Pancreas (tissue), 10 donors: Measurements from ENCODE around the gene SULT1B1. TPM values are rescaled to one million over a fixed set of nuclear protein-coding genes. Genes with fewer than 3 reads are reported as not detected.

Experiments used
- ATAC-seq, 4 donors: fragments of 200-7000 bp; cut with Tn5 transposase; one replicate each; pipeline versions ENCODE4 v1.8.0 to v1.9.1; 2020; ENCODE audit warnings: mild to moderate bottlenecking in 4 of 4, moderate library complexity in 4 of 4
- DNase-seq, 6 donors: peaks; one replicate each; pipeline ENCODE4 v3.0.0-alpha.2; 2020
- FAIRE-seq: peaks from 2 replicates; lab custom pipeline; 2012; peaks lifted over from hg19 to GRCh38; lab: Jason Lieb, UNC
- H3K27ac ChIP-seq, 4 donors: fragments of 200-600 bp; sonication (generic); 1 replicate in 3 of 4; 2 replicates in 1 of 4; pipeline versions ENCODE4 v1.5.0 to v1.8.0; 2020
- H3K27me3 ChIP-seq, 4 donors: fragments of 200-600 bp; one replicate each; pipeline ENCODE4 v1.8.0; 2021
- H3K36me3 ChIP-seq, 3 donors: fragments of 200-600 bp; sonication (generic) in 1 of 3; one replicate each; pipeline versions ENCODE4 v1.5.0 to v1.8.0; 2020 to 2021
- H3K4me1 ChIP-seq, 3 donors: fragments of 200-600 bp; one replicate each; pipeline ENCODE4 v1.8.0; 2021
- H3K4me3 ChIP-seq, 4 donors: fragments of 200-600 bp; sonication (generic) in 2 of 4; one replicate each; pipeline versions ENCODE4 v1.5.0 to v1.8.0; 2020 to 2021
- H3K9me3 ChIP-seq, 4 donors: fragments of 200-600 bp; one replicate each; pipeline ENCODE4 v1.8.0; 2021
- CTCF ChIP-seq, 4 donors: fragments of 200-600 bp; sonication (generic) in 3 of 4; IDR thresholded peaks; one replicate each; pipeline versions ENCODE4 v1.5.0 to v1.8.0; 2021; ENCODE audit warnings: antibody characterized with exemption in 4 of 4
- WGBS, 2 donors: extraction: QIAGEN DNeasy Blood & Tissue Kit; methylation state at CpG; one replicate each; pipeline ENCODE4 v1.1.7; 2013; 5-methylcytosine and 5-hydroxymethylcytosine counted together
- intact Hi-C, 3 donors: fragments of 100-400 bp; cut with DNase I; formaldehyde crosslinking; loops; one replicate each; pipeline versions ENCODE4 v1.11.1 to v1.14.2; 2022
- polyA plus RNA-seq, 2 donors: library from polyadenylated mRNA; stranded (reverse); fragments of 200-250 nt; gene quantifications; one replicate each; pipeline ENCODE4 v1.2.3, GENCODE V29; 2013
- total RNA-seq, 6 donors: library from RNA; stranded (reverse); fragmentation: NEBNext Ultra II Directional in 4 of 6; extraction: Animal tissue kit (Norgen Biotek cat#: 25700) in 4 of 6; gene quantifications; one replicate each; pipeline versions ENCODE4 v1.2.1 to v1.2.4, GENCODE V29; 2021 to 2023
- donor health status: healthy with polysubstance abuse.
- donor health status: DM: no; HTN: no; CAD: no; lungs with moderate emphysema.
- donor health status: DM: no; HTN: no; CAD: no.
- donor health status: control.
- donor health status: control.
- donor health status: Bipolar disorder and iron deficiency.
- donor health status: DM: yes; HTN: yes; CAD: no.
- donor health status: DM: no; HTN: no; CAD: no.
- donor health status: DM: no; HTN: no; CAD: no.
- donor health status: DM: yes; HTN: yes; CAD: no.

The SULT1B1 gene
- total and polyA plus RNA-seq, 8 donors: 0.05 to 2.1 (median 0.23) TPM

DNA sequence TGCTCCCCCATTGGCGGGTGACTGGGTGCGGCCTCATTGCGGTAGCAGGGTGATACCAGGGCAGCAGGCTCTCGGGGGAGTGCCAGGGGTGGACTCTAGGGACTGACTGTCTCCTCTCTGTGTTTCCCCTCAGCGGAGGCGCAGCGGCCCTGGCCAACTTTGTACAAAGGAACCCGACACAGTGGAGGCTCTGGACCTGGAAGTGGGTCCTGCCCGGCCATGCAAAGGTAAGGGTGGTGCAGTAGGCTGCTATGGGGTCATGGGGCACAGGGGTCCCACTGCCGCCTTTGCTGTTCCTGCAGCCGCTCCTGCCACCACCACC is 16.3 kb downstream of the SULT1B1 start:
- Histone ChIP-seq H3K36me3 (no peaks in the 10 kb centered on the region), H3K27me3 (no peaks in the 10 kb centered on the region), H3K27ac (no peak overlapping the region), H3K4me1 (peaks cover 0 to 2% (median 0%) of the 10 kb centered on the region in 3 donors), H3K4me3 (no peak overlapping the region), H3K9me3 (no peaks in the 10 kb centered on the region)
- intact Hi-C loops: no loop called here
- no peak for TF ChIP-seq CTCF (IDR thresholded peaks at IDR 0.05)
- WGBS, 2 donors: 96 to 99% methylated on average over 11 of the region's 11 CpGs
- DNase-seq: peak in 1 of 6 donors; percentile 67
- FAIRE-seq: no peak
- ATAC-seq: no peak

- DNase-seq (no peak), FAIRE-seq (no peak), ATAC-seq (no peak)
- H3K9me3 ChIP-seq: no peaks in the 10 kb centered on the region
- no peak overlapping the region for H3K4me3 ChIP-seq
- intact Hi-C loops: no loop called here
- TF ChIP-seq CTCF (IDR thresholded peaks at IDR 0.05): no peak
- no peak overlapping the region for H3K27ac ChIP-seq
- no peaks in the 10 kb centered on the region for H3K27me3 ChIP-seq
- WGBS, 2 donors: 90 to 91% methylated on average over 13 of the region's 13 CpGs
- H3K4me1 ChIP-seq: no peaks in the 10 kb centered on the region
- no peaks in the 10 kb centered on the region for H3K36me3 ChIP-seq
These were observed 16.8 kb downstream of the SULT1B1 start for GRCh38 chr4:69743476-69744156.

DNA sequence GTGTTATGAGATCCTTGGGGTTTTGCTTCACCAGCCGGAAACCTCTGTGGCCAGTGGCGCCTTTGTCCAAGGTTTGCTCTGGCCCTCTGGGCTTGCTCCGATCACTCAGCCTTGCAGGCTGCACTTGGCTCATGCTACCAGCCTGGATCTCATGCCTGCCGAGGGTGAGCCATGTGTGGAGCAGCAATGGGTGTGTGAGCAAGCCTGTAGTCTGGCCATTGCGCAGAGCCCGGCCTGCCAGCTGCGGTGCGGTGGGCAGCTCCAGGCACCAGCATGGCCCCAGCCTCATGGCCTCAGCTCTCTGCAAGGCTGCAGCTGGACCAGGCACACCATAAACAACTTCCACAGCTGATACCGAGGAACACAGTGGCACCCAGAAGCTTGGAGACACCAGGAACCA is 17.8 kb downstream of the SULT1B1 start:
- H3K27me3 ChIP-seq: no peaks in the 10 kb centered on the region
- FAIRE-seq: no peak
- WGBS, 2 donors: 90 to 95% methylated on average over 9 of the region's 9 CpGs
- intact Hi-C loops: no loop called here
- no peak overlapping the region for H3K4me3 ChIP-seq
- no peaks in the 10 kb centered on the region for H3K9me3 ChIP-seq
- no peak for DNase-seq
- ATAC-seq: no peak
- H3K36me3 ChIP-seq: no peaks in the 10 kb centered on the region
- H3K4me1 ChIP-seq: no peaks in the 10 kb centered on the region
- TF ChIP-seq CTCF (IDR thresholded peaks at IDR 0.05): no peak
- H3K27ac ChIP-seq: no peak overlapping the region

DNA sequence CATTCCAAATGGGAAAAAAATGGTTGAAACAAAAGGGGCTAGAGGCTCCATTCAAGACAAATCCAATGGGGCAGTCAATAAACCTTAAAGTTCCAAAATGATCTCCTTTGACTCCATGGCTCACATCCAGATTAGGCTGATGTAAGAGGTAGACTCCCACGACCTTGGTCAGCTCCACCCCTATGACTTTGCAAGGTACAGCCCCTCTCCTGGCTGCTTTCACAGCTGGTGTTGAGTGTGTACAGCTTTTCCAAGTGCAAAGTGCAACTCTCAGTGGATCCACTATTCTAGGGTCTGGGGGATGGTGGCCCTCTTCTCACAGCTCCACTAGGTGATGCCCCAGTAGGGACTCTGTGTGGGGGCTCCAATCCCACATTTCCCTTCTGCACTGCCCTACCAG is 21.5 kb downstream of the SULT1B1 start:
- Histone ChIP-seq H3K9me3 (no peaks in the 10 kb centered on the region), H3K27ac (no peak overlapping the region), H3K27me3 (no peaks in the 10 kb centered on the region), H3K36me3 (no peaks in the 10 kb centered on the region), H3K4me3 (no peak overlapping the region), H3K4me1 (no peaks in the 10 kb centered on the region)
- ATAC-seq: peak in 1 of 4 donors; percentile 37
- FAIRE-seq: no peak
- TF ChIP-seq CTCF (IDR thresholded peaks at IDR 0.05): no peak
- DNase-seq: no peak
- 11 to 16% methylated on average over 1 of the region's 1 CpG for WGBS, 2 donors
- intact Hi-C loops: no loop called here

GRCh38 chr4:69735119-69735518 is 25.3 kb downstream of the SULT1B1 start:
- FAIRE-seq: no peak
- Histone ChIP-seq H3K27me3 (no peaks in the 10 kb centered on the region), H3K4me1 (peaks cover 0 to 5% (median 0%) of the 10 kb centered on the region in 3 donors), H3K4me3 (no peak overlapping the region), H3K36me3 (no peaks in the 10 kb centered on the region), H3K9me3 (no peaks in the 10 kb centered on the region), H3K27ac (no peak overlapping the region)
- DNase-seq: no peak
- no peak for ATAC-seq
- intact Hi-C loops: no loop called here
- no peak for TF ChIP-seq CTCF (IDR thresholded peaks at IDR 0.05)
- 81 to 91% methylated on average over 4 of the region's 4 CpGs for WGBS, 2 donors
